Karpas-422 (cell line): ENCODE measurements around the gene EPHA3. TPM values are rescaled to one million over a fixed set of nuclear protein-coding genes. Genes with fewer than 3 reads are reported as not detected.

Experiments used
- DNase-seq: peaks from one replicate; pipeline ENCODE4 v3.0.0-alpha.2; 2015
- H2AFZ ChIP-seq: fragments of 200-600 bp; sonication (generic); 2 replicates; pipeline ENCODE4 v1.6.1; 2014; ENCODE audit warnings: antibody characterized with exemption, low read length, mixed read lengths
- H3K27ac ChIP-seq: fragments of 200-600 bp; sonication (generic); 2 replicates; pipeline ENCODE4 v1.5.1; 2014; ENCODE audit warnings: mild to moderate bottlenecking, low read length, moderate library complexity
- H3K27me3 ChIP-seq: fragments of 200-600 bp; sonication (generic); 2 replicates; pipeline ENCODE4 v1.6.1; 2014; ENCODE audit warnings: low read length, mixed read lengths
- H3K36me3 ChIP-seq: fragments of 200-600 bp; sonication (generic); 2 replicates; pipeline ENCODE4 v1.6.1; 2014; ENCODE audit warnings: low read length, mixed read lengths; ENCODE audit not compliant: insufficient read depth
- H3K4me1 ChIP-seq: fragments of 200-600 bp; sonication (generic); 2 replicates; pipeline ENCODE4 v1.6.1; 2014; ENCODE audit warnings: mild to moderate bottlenecking, low read length, mixed read lengths
- H3K4me2 ChIP-seq: fragments of 200-600 bp; sonication (generic); 2 replicates; pipeline ENCODE4 v1.6.1; 2014; ENCODE audit warnings: low read length, low read depth, mild to moderate bottlenecking; ENCODE audit not compliant: poor library complexity, severe bottlenecking
- H3K4me3 ChIP-seq: fragments of 200-600 bp; sonication (generic); 2 replicates; pipeline ENCODE4 v1.5.1; 2014; ENCODE audit warnings: mild to moderate bottlenecking, antibody characterized with exemption, low read length, mixed read lengths
- H3K79me2 ChIP-seq: fragments of 200-600 bp; sonication (generic); 2 replicates; pipeline ENCODE4 v1.6.1; 2014; ENCODE audit warnings: mild to moderate bottlenecking, low read length, mixed read lengths
- H3K9ac ChIP-seq: fragments of 200-600 bp; sonication (generic); 2 replicates; pipeline ENCODE4 v1.6.0; 2014; ENCODE audit warnings: low read length
- H3K9me2 ChIP-seq: fragments of 200-600 bp; sonication (generic), shearing (Covaris generic); replicated peaks from 2 replicates; pipeline ENCODE4 v1.6.0; 2014; ENCODE audit warnings: mild to moderate bottlenecking, low read length, moderate library complexity; ENCODE audit not compliant: insufficient read depth
- H3K9me3 ChIP-seq: fragments of 300-700, 200-600 bp; sonication (generic); 2 replicates; pipeline ENCODE4 v1.6.1; 2014; ENCODE audit warnings: low read length, mixed read lengths
- H4K20me1 ChIP-seq: fragments of 200-600 bp; sonication (generic); 2 replicates; pipeline ENCODE4 v1.6.1; 2014; ENCODE audit warnings: mild to moderate bottlenecking, antibody characterized with exemption, low read length, low read depth; ENCODE audit not compliant: insufficient read depth
- total RNA-seq: library from RNA; depleted of rRNA; stranded (reverse); fragments of >200 nt; shearing (Covaris generic); gene quantifications from 2 replicates; pipeline ENCODE4 v1.2.3, GENCODE V29; 2014; ENCODE audit warnings: low replicate concordance

EPHA3 gene
- total RNA-seq, 1 experiment from 2014 or later: not detected

- H3K4me2 ChIP-seq: no peak overlapping the region
- H3K9me3 ChIP-seq: peaks cover 27% of the 10 kb centered on the region
- no peak overlapping the region for H3K9ac ChIP-seq
- no peak overlapping the region for H2AFZ ChIP-seq
- no peaks in the 10 kb centered on the region for H4K20me1 ChIP-seq
- H3K4me1 ChIP-seq: no peaks in the 10 kb centered on the region
- no peaks in the 10 kb centered on the region for H3K36me3 ChIP-seq
- DNase-seq: no peak
- H3K27ac ChIP-seq: no peak overlapping the region
- no peaks in the 10 kb centered on the region for H3K79me2 ChIP-seq
- H3K4me3 ChIP-seq: no peak overlapping the region
- H3K27me3 ChIP-seq: no peaks in the 10 kb centered on the region
- no peaks in the 10 kb centered on the region for H3K9me2 ChIP-seq
These were observed 344.6 kb downstream of the EPHA3 start for GRCh38 chr3:89452066-89452465.

- Histone ChIP-seq H3K36me3 (no peaks in the 10 kb centered on the region), H3K27ac (no peak overlapping the region), H3K27me3 (no peaks in the 10 kb centered on the region), H3K9me3 (peaks cover 24% of the 10 kb centered on the region), H4K20me1 (no peaks in the 10 kb centered on the region), H3K9me2 (no peaks in the 10 kb centered on the region), H3K4me1 (no peaks in the 10 kb centered on the region), H3K4me2 (no peak overlapping the region), H3K4me3 (no peak overlapping the region), H3K79me2 (no peaks in the 10 kb centered on the region), H3K9ac (no peak overlapping the region), H2AFZ (no peak overlapping the region)
- DNase-seq: no peak
These were observed 347.8 kb downstream of the EPHA3 start for GRCh38 chr3:89455240-89455639.

- no peaks in the 10 kb centered on the region for H3K4me1 ChIP-seq
- no peak overlapping the region for H2AFZ ChIP-seq
- H3K9me3 ChIP-seq: peaks cover 9% of the 10 kb centered on the region; the same call in 1 of the 2 replicates
- H3K27me3 ChIP-seq: no peaks in the 10 kb centered on the region
- H3K9me2 ChIP-seq: no peaks in the 10 kb centered on the region
- no peak overlapping the region for H3K27ac ChIP-seq
- no peak for DNase-seq
- H3K9ac ChIP-seq: no peak overlapping the region
- H3K36me3 ChIP-seq: no peaks in the 10 kb centered on the region
- no peak overlapping the region for H3K4me2 ChIP-seq
- no peaks in the 10 kb centered on the region for H3K79me2 ChIP-seq
- H4K20me1 ChIP-seq: no peaks in the 10 kb centered on the region
- no peak overlapping the region for H3K4me3 ChIP-seq
These were observed 360.5 kb downstream of the EPHA3 start for GRCh38 chr3:89467898-89468363.

GRCh38 chr3:89472101-89472500 lies 364.7 kb downstream of the EPHA3 start:
- Histone ChIP-seq H3K4me2 (no peak overlapping the region), H3K4me3 (no peak overlapping the region), H3K36me3 (no peaks in the 10 kb centered on the region), H3K9me3 (peaks cover 23% of the 10 kb centered on the region), H4K20me1 (no peaks in the 10 kb centered on the region), H3K9ac (no peak overlapping the region), H2AFZ (no peak overlapping the region), H3K27me3 (no peaks in the 10 kb centered on the region), H3K27ac (no peak overlapping the region), H3K79me2 (no peaks in the 10 kb centered on the region), H3K9me2 (no peaks in the 10 kb centered on the region), H3K4me1 (no peaks in the 10 kb centered on the region)
- no peak for DNase-seq

GRCh38 chr3:89474333-89475130 lies 367.1 kb downstream of the EPHA3 start:
- no peak for DNase-seq

GRCh38 chr3:89488800-89489580 lies 381.6 kb downstream of the EPHA3 start:
- Histone ChIP-seq H3K27ac (no peak overlapping the region), H2AFZ (no peak overlapping the region), H4K20me1 (no peaks in the 10 kb centered on the region), H3K9me2 (no peaks in the 10 kb centered on the region), H3K36me3 (no peaks in the 10 kb centered on the region), H3K4me2 (no peak overlapping the region), H3K4me3 (no peak overlapping the region), H3K9ac (no peak overlapping the region), H3K9me3 (peaks cover 14% of the 10 kb centered on the region), H3K27me3 (no peaks in the 10 kb centered on the region), H3K4me1 (no peaks in the 10 kb centered on the region), H3K79me2 (no peaks in the 10 kb centered on the region)
- DNase-seq: no peak

More at GRCh38 chr3:89474333-89475130, 367.1 kb downstream of the EPHA3 start:
- no peak overlapping the region for H2AFZ ChIP-seq
- H3K4me1 ChIP-seq: no peaks in the 10 kb centered on the region
- no peak overlapping the region for H3K4me3 ChIP-seq
- no peaks in the 10 kb centered on the region for H3K27me3 ChIP-seq
- H3K27ac ChIP-seq: no peak overlapping the region
- H3K36me3 ChIP-seq: no peaks in the 10 kb centered on the region
- no peaks in the 10 kb centered on the region for H3K79me2 ChIP-seq
- no peak overlapping the region for H3K9ac ChIP-seq
- peaks cover 23% of the 10 kb centered on the region for H3K9me3 ChIP-seq
- H3K4me2 ChIP-seq: no peak overlapping the region
- H4K20me1 ChIP-seq: no peaks in the 10 kb centered on the region
- no peaks in the 10 kb centered on the region for H3K9me2 ChIP-seq

- Histone ChIP-seq H3K9me2 (no peaks in the 10 kb centered on the region), H4K20me1 (no peaks in the 10 kb centered on the region), H3K9me3 (peaks cover 15% of the 10 kb centered on the region), H3K4me2 (no peak overlapping the region), H3K79me2 (no peaks in the 10 kb centered on the region), H3K4me3 (no peak overlapping the region), H3K4me1 (no peaks in the 10 kb centered on the region), H3K27me3 (no peaks in the 10 kb centered on the region), H3K9ac (no peak overlapping the region), H3K27ac (no peak overlapping the region), H2AFZ (no peak overlapping the region), H3K36me3 (no peaks in the 10 kb centered on the region)
- no peak for DNase-seq
These were observed 382.7 kb downstream of the EPHA3 start for GRCh38 chr3:89490129-89490528.

GRCh38 chr3:89494734-89495133 lies 387.3 kb downstream of the EPHA3 start:
- Histone ChIP-seq H3K27me3 (no peaks in the 10 kb centered on the region), H3K4me1 (no peaks in the 10 kb centered on the region), H3K27ac (no peak overlapping the region), H3K36me3 (no peaks in the 10 kb centered on the region), H3K4me2 (no peak overlapping the region), H3K79me2 (no peaks in the 10 kb centered on the region), H2AFZ (no peak overlapping the region), H3K9me3 (peaks cover 25% of the 10 kb centered on the region; the same call in 1 of the 2 replicates), H3K9me2 (no peaks in the 10 kb centered on the region), H3K9ac (no peak overlapping the region), H3K4me3 (no peak overlapping the region), H4K20me1 (no peaks in the 10 kb centered on the region)
- DNase-seq: no peak
